ENCODE measurements around the gene CSH2.

Gene CSH2

DNA sequence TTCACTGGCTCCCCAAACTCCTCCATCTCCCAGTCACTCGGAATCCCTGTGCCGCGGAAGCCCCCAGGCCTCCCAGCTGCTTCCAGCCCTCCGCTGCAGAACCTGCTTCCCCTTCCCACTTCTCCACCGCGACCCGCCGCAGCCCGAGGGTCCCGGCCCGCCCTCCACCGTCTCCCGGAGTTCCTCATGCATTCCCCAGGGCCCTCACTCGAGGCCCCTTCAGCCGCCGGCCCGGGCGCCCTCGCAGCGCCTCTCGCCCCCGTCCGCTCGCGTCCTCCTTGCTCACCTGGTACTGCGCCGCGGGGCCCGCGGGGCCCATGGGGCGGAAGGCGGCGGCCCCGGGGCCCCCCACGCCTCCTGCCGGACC is 31.3 kb downstream of the CSH2 start:
- peak overlapping the region; percentile 72 for H2AFZ ChIP-seq (ENCODE audit: low read depth, low read length)
- H3K4me1 ChIP-seq (ENCODE audit: insufficient read depth, low read length), result peaks cover 36% of the 10 kb centered on the region
- DNase-seq (peak; percentile 48), ATAC-seq (ENCODE audit: insufficient read depth, low read depth) (peak; percentile 16)
- TF ChIP-seq, protein P1, sequence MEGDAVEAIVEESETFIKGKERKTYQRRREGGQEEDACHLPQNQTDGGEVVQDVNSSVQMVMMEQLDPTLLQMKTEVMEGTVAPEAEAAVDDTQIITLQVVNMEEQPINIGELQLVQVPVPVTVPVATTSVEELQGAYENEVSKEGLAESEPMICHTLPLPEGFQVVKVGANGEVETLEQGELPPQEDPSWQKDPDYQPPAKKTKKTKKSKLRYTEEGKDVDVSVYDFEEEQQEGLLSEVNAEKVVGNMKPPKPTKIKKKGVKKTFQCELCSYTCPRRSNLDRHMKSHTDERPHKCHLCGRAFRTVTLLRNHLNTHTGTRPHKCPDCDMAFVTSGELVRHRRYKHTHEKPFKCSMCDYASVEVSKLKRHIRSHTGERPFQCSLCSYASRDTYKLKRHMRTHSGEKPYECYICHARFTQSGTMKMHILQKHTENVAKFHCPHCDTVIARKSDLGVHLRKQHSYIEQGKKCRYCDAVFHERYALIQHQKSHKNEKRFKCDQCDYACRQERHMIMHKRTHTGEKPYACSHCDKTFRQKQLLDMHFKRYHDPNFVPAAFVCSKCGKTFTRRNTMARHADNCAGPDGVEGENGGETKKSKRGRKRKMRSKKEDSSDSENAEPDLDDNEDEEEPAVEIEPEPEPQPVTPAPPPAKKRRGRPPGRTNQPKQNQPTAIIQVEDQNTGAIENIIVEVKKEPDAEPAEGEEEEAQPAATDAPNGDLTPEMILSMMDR (IDR thresholded peaks at IDR 0.05; ENCODE audit: borderline replicate concordance, extremely low read depth, low read length, poor library complexity, severe bottlenecking), result no peak
- no peak for TF ChIP-seq EZH2 (IDR thresholded peaks at IDR 0.05; ENCODE audit: borderline replicate concordance, low read depth, low read length, severe bottlenecking)
- H3K27ac ChIP-seq (ENCODE audit: low read length), result peak overlapping the region; percentile 87
- peak overlapping the region; percentile 94 for H3K9ac ChIP-seq (ENCODE audit: low read depth, low read length)
- H3K27me3 ChIP-seq (ENCODE audit: insufficient read depth, low read length, poor library complexity), result no peaks in the 10 kb centered on the region
- H3K4me3 ChIP-seq (ENCODE audit: low read depth in 1 of 2, low read length in 2 of 2), result peak overlapping the region; percentile 69 to 98
- peaks cover 45% of the 10 kb centered on the region for H4K20me1 ChIP-seq (ENCODE audit: insufficient read depth, low read length)
- H3K9me3 ChIP-seq (ENCODE audit: insufficient read depth, low read length, severe bottlenecking), result no peaks in the 10 kb centered on the region
- H3K79me2 ChIP-seq (ENCODE audit: insufficient read depth, low read length), result peaks cover 55% of the 10 kb centered on the region
- H3K4me2 ChIP-seq (ENCODE audit: insufficient read depth, low read length), result peak overlapping the region; percentile 99
- peaks cover 24% of the 10 kb centered on the region for H3K36me3 ChIP-seq (ENCODE audit: insufficient read depth, low read length)

DNA sequence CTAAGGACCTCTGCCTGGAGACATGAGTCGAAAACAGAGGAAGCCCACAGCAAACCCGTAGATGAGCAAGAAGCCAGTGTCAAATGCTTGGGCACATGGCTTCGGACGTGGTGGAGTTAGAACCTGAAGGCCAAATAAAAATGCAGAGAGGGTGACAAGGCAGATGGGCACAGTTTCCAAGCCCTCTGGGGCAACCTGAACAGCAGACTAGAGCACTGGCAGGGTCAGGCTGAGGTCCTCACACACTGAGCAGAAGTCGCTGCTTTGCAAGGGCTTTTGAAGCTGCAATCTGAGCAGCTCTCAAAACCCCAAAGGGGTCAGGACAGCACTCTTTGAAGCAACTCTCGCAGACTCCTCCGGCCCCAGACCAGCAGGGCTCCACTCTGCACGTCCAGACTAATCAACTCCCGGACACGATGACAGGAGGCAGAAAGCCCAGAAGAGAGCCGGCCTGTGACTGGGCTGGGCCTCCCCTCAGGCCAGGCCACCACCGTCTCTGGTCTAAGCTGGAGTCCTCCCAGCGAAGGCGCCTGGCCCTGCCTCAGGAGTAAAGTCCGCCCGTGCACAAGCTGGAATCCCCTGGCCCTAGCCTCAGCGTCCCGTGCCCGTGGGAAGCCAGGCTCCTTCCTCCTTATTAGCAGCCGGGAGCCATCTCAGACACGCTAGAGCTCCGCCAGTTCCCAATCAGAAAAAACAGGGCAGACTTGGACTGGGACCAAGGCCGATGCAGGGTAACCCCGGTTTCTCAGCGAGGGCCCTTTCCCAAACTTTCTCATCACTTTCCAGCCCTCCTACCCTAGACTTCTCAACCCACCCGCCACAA is 31.9 kb downstream of the CSH2 start:
- Histone ChIP-seq H4K20me1 (ENCODE audit: insufficient read depth, low read length) (peaks cover 49% of the 10 kb centered on the region), H3K4me2 (ENCODE audit: insufficient read depth, low read length) (peak overlapping the region; percentile 99), H3K27me3 (ENCODE audit: insufficient read depth, low read length, poor library complexity) (no peaks in the 10 kb centered on the region), H3K4me1 (ENCODE audit: insufficient read depth, low read length) (peaks cover 36% of the 10 kb centered on the region), H3K36me3 (ENCODE audit: insufficient read depth, low read length) (peaks cover 30% of the 10 kb centered on the region), H3K79me2 (ENCODE audit: insufficient read depth, low read length) (peaks cover 60% of the 10 kb centered on the region), H2AFZ (ENCODE audit: low read depth, low read length) (peak overlapping the region; percentile 72), H3K4me3 (ENCODE audit: low read depth in 1 of 2, low read length in 2 of 2) (peak overlapping the region; percentile 69 to 98), H3K9ac (ENCODE audit: low read depth, low read length) (peak overlapping the region; percentile 94), H3K27ac (ENCODE audit: low read length) (peak overlapping the region; percentile 87), H3K9me3 (ENCODE audit: insufficient read depth, low read length, severe bottlenecking) (no peaks in the 10 kb centered on the region)
- 0 out of 3 replicates have a peak, but pooled peaks have one; percentile 2 for ATAC-seq (ENCODE audit: insufficient read depth, low read depth)
- TF ChIP-seq EZH2 (IDR thresholded peaks at IDR 0.05; ENCODE audit: borderline replicate concordance, low read depth, low read length, severe bottlenecking), result no peak
- TF ChIP-seq, protein P1 (IDR thresholded peaks at IDR 0.05; ENCODE audit: borderline replicate concordance, extremely low read depth, low read length, poor library complexity, severe bottlenecking), result no peak
- peak; percentile 28 for DNase-seq

DNA sequence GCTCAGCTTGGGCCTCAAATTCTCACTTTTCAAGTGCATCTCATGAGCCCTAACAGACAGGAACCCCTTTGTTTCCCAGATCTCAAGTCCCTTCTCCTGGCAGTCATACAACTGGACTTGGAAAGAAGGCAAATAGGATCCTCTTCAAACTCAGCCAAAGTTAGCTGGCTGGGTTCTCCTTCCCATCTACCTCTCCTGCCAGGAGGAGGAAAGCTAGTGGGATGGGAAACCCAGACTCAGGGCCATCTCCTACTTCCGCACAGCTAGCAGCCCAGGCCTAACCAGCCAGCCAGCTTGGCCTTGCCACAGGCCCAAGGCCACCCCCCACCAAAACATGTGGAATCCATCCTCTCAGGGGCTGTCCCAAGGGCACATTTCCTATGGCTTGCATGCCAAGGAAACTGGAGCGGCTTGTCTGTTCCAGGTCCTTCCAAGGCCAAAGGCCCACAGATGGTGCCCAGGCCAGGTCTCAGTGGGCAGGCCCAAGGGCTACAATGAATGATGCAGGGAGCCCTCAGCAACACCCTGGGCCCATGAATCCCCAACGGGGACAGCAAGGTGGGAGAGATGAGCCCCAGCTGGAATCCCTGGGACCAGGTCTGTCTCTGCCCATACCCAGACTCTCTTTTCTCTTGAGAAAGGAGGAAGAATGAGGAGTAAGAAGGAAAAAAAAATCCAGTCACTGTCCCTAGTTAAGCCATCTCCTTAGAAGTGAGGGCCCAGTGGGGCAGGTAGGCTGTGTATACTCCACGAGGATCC is 32.7 kb downstream of the CSH2 start:
- no peak overlapping the region for H2AFZ ChIP-seq (ENCODE audit: low read depth, low read length)
- no peak for DNase-seq
- peaks cover 66% of the 10 kb centered on the region for H3K79me2 ChIP-seq (ENCODE audit: insufficient read depth, low read length)
- H3K36me3 ChIP-seq (ENCODE audit: insufficient read depth, low read length), result peaks cover 38% of the 10 kb centered on the region
- ATAC-seq (ENCODE audit: insufficient read depth, low read depth), result no peak
- peak overlapping the region; percentile 94 for H3K9ac ChIP-seq (ENCODE audit: low read depth, low read length)
- peak overlapping the region; percentile 87 for H3K27ac ChIP-seq (ENCODE audit: low read length)
- no peaks in the 10 kb centered on the region for H3K9me3 ChIP-seq (ENCODE audit: insufficient read depth, low read length, severe bottlenecking)
- peak overlapping the region; percentile 99 for H3K4me2 ChIP-seq (ENCODE audit: insufficient read depth, low read length)
- peaks cover 49% of the 10 kb centered on the region for H4K20me1 ChIP-seq (ENCODE audit: insufficient read depth, low read length)
- H3K27me3 ChIP-seq (ENCODE audit: insufficient read depth, low read length, poor library complexity), result no peaks in the 10 kb centered on the region
- H3K4me3 ChIP-seq (ENCODE audit: low read depth in 1 of 2, low read length in 2 of 2), result peak overlapping the region; percentile 69 to 98
- peaks cover 36% of the 10 kb centered on the region for H3K4me1 ChIP-seq (ENCODE audit: insufficient read depth, low read length)
- TF ChIP-seq EZH2 (IDR thresholded peaks at IDR 0.05; ENCODE audit: borderline replicate concordance, low read depth, low read length, severe bottlenecking), result no peak
- TF ChIP-seq, protein P1 (IDR thresholded peaks at IDR 0.05; ENCODE audit: borderline replicate concordance, extremely low read depth, low read length, poor library complexity, severe bottlenecking), result no peak

Measured in DND-41 (cell line).